ENCODE data around the gene BCR.

Gene BCR

DNA sequence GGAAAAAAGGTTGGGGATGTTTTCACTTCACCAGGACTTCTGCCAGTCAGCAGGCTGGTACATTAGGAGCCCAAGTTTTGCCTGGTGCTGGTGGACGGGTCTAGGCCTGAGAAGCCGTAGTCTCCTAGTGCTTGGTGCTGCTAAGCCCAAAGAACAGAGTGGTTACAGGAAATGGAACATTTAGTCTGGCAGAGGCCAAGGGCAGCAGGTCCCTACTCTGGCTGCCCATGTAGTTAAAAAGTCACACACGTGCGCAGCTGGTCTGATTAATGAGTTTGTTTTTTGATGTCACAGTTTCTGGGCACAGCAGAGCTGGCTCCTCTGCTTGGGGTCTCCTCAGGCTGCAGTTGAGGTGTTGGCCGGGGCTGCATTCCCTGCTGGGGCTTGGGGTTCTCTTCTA is 20.6 kb downstream of the BCR start:
- DNase-seq (ENCODE audit: low read depth), result no peak

DNA sequence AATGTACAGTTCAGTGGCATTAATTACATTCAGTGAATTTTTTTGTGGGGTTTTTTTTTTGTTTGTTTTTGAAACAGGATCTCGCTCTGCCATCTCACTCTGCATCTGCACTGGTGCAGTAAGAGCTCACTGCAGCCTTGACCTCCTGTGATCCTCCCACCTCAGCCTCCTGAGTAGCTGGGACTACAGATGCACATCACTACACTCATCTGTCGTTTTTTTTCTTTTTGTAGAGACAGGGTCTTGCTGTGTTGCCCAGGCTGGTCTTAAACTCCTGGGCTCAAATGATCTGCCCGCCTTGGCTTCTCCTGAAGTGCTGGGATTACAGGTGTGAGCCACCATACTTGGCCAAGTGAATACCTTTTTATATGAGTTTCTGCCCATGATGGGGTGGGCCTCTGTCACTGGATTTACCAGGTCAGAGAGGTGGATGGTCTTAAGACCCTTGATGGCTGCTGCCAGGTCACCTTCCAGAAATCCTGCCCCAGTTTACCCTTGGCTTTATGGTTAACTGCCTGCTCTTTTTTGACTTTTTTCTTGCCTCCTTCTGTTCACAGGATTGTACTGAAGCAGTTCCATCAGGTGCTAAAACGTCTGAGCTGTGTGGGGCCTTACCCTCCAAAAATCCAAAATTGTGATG is 22.6 kb downstream of the BCR start:
- no peak for DNase-seq (ENCODE audit: low read depth)

DNA sequence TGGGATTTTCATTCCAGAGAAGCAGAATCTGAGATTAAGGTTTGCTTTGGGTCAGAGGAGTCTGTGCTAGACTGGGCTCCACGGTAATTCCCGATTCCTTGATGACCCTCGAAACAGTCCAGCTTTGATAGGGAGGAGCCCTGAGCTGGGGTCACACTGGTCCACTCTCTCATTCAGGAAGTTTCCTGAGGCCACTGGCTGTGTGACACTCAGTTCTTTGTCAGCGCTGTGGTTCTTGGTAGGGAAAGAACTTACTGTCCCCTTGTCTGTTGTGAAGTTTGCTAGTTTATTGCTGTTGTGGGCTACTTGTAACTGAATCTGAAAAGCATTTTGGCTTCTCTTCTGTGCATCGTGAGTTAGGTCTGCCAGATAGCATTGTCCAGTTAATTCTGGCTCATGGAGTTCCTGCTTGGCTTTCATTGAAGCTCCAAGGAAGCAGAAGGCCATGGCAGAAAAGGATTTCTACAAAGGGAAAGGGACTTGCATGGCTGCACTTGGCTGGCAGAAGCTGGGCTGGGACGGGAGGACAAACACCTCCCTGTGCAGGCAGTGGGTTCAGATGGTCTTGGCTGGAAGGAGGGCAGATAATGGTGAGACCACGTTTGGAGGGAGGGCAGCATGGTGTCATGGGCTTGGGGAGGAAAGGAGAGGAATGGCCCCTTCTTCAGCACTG is 23.3 kb downstream of the BCR start:
- no peak for DNase-seq (ENCODE audit: low read depth)

DNA sequence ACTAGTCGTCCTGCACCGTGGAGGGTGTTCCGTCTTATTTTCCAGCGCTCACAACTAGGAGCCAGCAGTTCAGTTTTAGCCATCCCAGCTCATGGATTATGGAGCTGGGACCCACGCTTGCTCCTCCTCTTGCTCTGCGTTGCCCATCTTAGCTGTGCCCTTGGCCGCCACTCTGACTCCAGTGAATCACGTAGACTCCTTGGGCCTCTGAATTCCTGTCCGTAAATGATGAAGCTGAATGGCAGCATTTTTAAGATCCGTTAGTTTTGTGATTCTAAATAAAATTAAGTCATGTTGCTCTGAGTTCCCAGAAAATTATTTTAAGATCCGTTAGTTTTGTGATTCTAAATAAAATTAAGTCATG is 23.8 kb downstream of the BCR start:
- no peak for DNase-seq (ENCODE audit: low read depth)

DNA sequence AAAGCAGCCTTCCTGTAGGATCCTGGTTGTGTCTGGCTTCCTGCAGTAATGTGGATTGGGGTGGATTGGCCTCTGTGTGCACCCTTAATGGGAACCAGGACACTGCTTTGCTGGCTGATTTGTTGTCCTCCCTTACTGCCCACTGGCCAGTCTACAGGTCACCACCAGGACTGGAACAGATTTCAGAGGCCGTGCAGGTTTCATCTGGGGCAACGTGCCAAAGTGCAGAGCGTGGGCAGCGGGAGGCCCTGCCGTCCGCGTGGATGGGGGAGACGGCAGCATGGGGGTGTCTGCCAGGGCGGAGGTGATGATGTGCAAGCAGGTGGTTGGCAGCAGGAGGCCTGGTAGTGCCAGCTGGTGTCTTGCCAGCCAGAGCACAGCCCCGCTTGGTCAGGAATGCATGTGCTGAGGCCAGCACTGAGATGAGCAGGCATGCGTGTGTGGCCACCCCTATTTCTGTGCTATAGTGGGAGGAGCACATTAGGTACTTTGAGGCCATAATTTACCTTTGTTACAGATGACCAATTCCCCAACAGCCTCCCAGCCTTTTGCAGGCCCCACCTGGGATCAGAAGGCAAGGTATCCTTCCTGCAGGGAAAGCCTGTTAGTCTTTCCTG is 24.3 kb downstream of the BCR start:
- no peak for DNase-seq (ENCODE audit: low read depth)

DNA sequence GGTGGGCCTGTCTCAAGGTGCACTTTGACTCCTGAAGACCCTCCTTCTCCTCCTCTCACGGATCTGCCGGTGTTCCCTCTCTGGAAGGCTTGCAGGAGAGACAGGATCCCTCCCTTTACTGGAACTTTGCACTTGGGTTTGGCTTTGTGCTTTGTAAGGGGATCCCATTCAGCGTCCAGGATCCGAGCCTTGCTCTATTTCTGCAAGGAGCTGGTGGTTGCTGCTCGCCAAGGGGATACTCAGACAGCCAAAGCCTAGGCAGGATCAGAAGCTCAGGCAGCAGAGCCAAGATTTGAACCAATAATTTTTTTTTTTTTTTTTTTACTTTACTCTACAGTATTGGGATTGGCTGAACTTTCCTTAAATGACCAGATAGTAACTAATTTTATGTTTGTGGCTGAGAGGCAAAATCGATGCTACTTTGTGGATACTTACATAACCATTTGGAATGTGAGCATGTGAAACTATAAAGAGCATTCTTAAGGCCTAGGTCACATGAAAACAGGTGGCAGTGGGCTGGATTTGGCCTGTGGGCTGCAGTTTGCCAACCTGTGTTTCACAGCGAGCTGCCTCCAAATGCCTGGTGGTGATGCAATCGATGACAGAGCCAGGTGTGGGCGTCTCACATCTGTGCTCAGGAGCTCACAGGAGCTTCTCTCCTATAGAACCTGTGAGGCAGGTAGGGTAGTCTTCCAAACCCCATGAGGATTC is 25.2 kb downstream of the BCR start:
- DNase-seq (ENCODE audit: low read depth), result no peak

DNA sequence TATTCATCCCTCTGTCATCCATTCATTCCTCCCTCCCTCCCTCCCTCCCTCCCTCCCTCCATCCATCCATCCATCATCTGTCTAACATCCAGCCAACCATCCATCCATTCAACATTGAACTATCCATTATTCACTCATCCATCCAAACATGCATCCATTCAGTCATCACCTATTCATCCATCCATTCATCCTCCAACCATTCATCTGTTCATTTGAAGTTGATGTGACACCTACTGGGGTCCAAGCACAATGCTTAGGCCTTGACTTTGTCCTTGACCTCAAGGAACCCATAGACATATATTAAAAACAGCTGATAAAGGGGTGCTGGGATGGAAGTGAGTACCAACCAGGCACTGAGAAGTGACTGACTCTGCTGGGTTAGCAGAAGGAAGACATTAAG is 26.6 kb downstream of the BCR start:
- DNase-seq (ENCODE audit: low read depth), result no peak

DNA sequence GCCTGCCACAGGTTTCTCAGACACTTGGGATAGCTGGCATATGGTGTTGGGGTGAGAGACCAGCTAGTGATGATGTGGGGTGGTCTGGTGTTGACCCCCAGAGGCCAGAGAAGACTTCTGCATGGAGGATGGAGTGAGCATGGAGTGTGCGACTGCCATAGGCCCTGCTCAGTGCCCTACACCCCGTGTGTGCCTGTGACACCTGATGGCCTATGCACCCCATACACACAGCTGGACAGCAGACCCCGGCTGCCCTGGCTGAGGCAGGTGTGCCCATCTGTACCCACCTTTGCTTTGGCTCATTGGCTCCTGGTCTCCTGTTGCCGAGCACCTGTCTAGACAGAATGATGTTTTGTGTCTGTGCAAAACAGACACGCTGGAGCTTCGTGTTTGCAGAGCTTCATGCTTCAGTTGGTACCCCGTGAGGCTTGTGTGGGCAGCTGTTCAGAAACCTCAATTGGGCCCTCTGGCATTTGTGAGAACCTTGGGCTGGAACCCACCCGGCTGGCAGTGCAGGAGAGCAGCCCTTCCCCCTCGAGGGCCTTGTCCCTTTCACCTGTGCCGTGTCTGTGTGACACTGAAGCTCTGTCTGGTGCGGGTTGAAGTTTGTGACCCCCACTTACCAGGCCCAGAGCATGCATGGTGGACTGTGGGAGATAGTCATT is 27.6 kb downstream of the BCR start:
- DNase-seq (ENCODE audit: low read depth), result no peak

DNA sequence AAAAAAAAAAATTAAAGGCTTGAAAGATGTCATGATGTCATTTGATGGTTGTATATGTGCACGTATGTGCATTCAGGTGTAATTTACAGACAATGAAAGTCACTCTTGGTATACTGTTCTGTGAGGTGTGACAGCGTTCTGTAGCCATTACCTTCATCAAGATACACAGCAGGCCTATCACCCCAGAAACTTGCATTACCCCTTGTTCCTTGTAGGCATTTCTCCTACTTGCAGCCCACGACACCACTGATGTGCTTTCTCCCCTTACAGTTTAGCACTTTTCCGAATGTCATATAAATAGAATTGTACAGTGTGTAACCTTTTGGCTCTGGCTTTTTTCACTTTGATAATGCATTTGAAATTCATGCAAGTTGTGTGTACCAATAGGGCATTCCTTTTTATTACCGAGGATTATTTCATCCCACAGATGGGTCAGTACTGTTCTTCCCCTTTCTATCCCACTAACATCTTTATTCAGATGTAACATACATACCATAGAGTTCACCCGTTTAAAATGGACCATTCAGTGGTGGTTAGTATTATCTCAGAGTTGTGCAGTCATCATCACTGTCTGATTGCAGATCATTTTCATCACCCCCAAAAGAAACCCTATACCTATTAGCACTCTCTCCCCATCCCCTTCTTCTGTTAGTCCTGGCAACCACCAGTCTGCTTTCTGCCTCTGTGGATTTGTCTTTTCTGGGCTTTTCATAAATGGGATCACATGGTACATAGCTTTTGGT is 30.3 kb downstream of the BCR start:
- DNase-seq (ENCODE audit: low read depth), result no peak

DNA sequence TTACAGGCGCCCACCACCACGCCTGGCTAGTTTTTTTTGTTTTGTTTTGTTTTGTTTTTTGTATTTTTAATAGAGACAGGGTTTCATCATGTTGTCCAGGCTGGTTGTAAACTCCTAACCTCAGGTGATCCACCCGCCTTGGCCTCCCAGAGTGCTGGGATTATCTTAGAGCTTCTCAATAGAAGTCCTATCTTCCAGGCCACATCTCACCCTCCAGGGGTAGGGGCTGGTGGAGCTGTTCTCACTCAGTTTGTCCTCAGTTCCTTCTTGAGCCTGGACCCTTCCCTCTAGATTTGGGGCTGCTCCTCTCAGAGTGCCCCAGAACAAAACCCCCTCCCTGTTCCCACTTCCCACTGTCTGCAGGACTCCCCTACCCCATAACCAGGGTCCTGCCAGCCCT is 31.3 kb downstream of the BCR start:
- DNase-seq (ENCODE audit: low read depth), result no peak

DNA sequence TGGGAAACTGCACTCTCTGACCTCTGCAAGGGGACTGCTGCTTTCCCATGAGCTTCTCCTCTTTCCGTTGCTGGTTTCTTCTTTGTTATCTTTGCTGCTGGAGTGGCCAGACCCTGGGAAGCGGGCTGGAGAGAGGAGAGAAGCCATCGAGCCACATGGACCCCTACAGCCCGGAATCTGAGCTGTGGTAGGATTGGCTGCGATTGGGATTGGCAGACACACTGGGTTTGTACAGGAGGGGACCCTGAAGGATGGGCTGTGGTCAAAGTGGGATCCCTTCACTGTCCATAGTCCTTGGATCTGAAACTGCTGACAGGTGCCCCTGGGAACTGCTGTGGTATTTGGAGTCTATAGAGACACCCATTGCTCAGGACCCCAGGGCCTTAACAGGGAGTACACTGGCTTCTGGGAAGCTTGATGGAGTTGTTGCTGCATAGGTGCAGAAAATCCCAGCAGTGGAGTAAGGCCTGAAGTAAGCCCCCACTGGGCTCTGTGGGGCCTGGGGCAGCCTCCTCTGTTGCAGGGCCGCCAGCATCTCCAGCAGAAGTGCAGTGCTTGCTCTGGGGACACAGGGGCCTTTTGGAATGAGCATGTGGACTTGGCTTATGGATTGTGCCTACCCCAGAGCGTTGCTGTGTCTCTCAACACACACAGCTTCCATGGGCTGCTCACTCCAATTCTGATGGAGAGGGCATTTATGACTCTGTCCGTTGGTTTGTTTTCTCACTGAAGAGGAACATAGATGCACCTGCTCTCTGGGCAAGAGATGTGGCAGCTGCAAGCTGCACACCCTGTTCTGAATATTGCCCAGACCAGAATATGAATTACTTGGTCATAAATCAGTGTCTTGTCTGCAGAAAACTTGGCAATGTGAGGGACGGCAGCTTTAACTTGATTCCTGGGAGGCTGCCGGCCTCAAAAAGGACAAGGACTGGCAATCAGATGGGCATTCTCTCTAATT is 32.0 kb downstream of the BCR start:
- DNase-seq (ENCODE audit: low read depth), result no peak

DNA sequence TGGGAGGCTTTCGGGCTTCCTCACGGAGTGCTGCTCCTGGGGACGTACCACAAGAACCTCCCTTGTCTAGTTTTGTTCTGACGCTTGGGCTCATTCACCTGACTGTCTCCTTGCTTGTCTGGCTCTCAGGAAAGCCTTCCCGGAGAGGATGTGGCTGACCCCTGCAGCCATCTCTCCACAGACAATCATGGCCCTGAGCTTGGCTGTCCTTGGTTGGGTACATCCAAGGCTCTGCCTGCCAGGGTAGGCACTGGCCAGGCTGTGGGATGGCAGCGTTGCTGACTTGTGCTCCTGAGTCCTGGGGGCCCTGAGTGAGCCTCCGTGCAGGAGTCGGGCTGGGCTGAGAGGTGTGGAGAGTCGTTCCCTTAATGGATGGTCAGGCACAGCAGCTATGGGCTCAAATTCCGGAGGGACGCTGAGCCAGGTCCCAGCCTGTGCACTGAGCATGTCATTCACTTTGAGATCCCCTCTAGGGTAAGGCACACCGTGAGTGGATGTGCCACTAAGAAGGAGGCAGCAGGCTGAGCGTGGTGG is 32.8 kb downstream of the BCR start:
- DNase-seq (ENCODE audit: low read depth), result no peak

DNA sequence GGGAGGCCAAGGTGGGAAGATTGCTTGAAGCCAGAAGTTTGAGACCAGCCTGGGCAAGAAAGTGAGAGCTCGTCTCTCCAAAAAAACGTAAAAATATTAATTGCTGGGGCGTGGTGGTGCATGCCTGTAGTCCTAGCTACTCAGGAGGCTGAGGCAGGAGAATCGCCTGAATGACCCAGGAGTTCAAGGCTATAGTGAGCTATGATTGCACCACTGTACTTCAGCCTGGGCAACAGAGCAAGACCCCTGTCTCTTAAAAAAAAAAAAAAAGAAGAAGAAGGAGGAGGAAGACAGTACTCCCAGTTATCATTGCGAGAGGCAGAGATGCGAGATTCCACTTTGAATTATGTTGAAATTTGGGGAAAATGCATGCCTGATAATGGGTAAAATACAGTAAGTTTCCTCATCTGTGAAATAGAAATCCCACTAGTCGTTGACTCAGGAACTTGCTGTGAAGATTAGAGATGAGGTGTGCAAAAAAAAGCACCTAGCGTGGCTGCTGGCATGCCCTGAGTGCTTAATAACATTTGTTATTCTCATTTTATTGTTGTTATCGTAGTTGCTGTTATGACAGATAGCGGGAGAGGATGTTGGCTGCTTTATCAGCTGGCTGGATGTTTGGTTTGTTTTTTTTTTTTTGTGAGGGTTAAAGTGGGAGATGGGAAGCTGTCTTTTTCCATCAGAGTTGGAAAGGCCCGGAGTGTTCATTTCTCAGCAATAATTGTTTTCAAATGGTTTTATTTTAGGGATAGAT is 33.4 kb downstream of the BCR start:
- DNase-seq (ENCODE audit: low read depth), result no peak

DNA sequence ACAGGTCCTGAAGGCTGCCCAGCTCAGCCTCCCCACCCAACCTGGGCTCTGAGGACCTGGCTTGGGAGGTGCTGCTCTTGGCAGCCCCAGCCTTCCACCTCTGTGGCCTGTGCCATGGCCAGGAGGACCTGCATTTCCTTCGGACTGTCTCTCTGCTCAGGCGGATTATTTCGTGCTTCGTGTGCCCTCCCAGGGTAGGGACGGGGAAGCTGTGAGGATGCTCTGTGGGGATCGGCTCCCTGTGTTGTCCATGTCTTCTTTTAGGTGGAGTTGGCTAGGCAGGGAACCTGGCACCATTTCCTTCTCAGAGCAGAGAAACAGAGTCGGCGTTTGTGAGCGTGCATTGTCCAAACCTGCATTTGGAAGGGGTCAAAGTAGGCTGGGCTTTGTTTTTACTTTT is 34.1 kb downstream of the BCR start:
- no peak for DNase-seq (ENCODE audit: low read depth)

DNA sequence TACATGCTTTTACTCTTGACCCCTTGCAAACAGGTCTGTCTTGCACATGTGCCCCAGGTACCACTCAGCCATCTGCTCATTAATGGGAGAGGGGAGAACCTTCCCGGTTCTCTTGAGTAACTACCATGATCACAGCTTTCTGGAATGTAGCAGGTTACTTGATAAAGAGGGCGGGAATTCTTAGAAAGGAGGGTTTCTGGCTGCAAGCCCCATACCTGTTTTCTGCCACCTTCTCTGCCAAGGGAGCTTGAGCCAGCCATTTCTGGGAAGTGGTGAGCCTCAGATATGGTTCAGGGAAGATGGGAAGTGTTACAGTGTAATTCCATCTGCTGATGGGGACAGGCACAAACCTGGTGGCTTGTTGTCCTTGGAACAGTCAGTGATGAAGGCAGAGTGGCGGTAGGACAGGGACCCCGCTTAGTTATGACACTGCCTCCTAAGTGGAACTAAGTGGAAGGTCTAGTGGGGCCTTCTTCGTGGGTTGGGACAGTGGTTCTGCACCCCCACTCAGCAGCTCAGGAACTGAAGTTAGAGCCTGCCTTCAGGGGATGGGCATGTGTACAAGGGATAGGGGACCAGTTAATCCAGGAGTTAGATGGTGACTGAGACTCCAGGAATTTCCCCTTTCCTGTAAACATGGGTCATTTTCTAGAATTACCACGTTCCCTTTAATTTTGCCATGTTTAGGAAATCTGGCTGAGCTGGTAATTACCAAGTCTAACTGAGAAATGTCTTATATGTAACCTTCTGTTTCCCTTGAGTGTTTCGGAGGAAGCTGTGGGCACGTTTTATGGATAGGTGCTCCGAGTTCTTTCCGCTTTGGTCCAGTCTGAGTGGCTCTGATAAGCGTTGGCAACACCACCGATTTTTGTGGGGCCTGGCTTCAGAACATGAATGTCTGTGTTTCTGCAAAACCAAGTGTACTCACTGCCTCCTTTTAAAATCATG is 35.3 kb downstream of the BCR start:
- no peak for DNase-seq (ENCODE audit: low read depth)

DNA sequence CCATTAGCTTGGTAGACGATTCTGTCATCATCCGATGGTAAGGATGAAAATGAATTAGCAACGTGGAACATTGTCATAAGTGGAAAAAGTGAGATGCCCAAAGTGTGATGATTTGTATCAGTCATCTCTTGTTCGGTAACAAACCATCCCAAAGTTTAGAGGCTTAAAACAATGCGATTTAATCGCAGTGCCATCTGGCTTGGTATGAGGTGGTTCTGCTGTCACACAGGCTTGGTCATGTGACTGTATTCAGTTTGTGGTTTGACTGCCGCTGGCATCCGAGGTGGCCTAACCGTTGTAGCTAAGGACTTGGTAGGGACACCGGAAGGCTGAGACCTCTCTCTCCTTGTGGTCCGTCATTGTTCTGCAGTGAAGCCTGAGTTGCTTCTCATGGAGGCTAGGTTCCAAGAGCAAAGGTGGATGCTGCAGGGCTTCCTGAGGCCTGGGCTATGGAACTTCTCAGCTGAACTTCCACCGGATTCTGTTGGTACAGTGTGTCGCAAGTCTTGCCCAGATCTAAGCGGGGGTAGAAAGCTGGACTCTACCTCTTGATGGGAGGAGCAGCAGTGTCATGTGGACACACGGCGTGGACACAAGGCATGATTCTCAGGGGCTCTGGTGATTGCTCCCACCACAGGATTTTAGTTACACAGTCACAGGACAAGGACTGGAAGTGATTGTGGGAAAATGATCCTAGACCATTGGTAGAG is 36.3 kb downstream of the BCR start:
- no peak for DNase-seq (ENCODE audit: low read depth)

DNA sequence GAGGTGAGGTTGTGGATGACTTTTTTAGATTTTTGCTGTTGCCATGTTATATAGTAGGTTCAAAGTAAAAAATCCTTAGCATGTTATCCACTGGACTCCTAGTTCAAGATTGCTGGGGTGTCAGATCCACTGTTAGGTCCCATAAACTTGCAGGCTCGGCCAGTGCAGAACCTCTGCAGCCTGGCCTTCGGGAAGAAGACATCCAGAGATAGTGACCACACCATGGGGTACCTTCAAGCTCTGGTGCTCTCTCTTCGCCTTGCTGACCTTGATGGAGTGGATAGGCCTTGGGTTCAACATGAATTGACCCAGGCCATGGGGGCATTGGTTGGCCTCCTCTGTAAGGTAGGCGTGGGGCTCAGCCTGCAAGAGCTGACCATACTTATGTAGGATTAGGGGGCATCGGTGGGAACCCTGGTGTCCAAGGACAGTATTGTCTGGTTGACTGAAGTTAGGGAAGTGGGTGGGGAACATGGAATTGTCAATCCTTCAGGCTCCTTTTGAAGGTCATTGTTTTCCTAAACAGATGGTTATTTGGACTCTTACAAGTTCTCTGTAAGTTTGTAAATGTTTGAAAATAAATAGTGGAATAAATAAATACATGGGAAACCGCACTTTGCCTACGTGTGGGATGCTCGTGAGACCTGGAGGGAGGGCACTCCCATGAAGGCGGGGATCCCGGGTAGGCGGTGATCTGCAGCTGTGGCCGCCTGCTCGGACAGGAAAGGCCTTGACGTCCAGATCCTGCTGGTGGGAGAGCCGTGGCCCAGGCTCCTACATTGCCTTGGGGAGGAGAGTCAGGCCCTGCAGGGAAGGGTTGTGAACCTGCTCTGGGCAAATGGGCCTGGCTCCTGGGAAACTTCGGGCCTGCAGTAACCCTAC is 37.1 kb downstream of the BCR start:
- no peak for DNase-seq (ENCODE audit: low read depth)
